Mucosa of stomach (tissue), 1 donor: ENCODE results near the gene TUBB2A.
"Not testable (repeated sequence)": the region's sequence is repeated elsewhere in the genome, so short reads cannot be mapped to it uniquely, and the experiment has no call there.

ENCODE experiments used
- H3K27me3 ChIP-seq: one replicate; pipeline ENCODE4 v1.7.0; 2013; ENCODE audit warnings: mild to moderate bottlenecking, low read length; ENCODE audit not compliant: control insufficient read depth, insufficient read depth
- H3K36me3 ChIP-seq: one replicate; pipeline ENCODE4 v1.7.0; 2013; ENCODE audit warnings: low read length; ENCODE audit not compliant: control insufficient read depth, insufficient read depth
- H3K4me1 ChIP-seq: one replicate; pipeline ENCODE4 v1.7.0; 2013; ENCODE audit warnings: mild to moderate bottlenecking, low read length; ENCODE audit not compliant: control insufficient read depth, insufficient read depth
- H3K4me3 ChIP-seq: one replicate; pipeline ENCODE4 v1.7.0; 2013; ENCODE audit warnings: low read length
- H3K9ac ChIP-seq: one replicate; pipeline ENCODE4 v1.7.0; 2013; ENCODE audit warnings: mild to moderate bottlenecking, low read length, moderate library complexity
- H3K9me3 ChIP-seq: one replicate; pipeline ENCODE4 v1.7.0; 2013; ENCODE audit warnings: mild to moderate bottlenecking, low read length, moderate library complexity; ENCODE audit not compliant: control insufficient read depth
- donor health status: Pancreatic carcinoma.

Gene TUBB2A

GRCh38 chr6:3139090-3139903, 18.0 kb downstream of the TUBB2A start:
- no peak overlapping the region for H3K9ac ChIP-seq
- no peak overlapping the region for H3K4me3 ChIP-seq
- no peaks in the 10 kb centered on the region for H3K36me3 ChIP-seq
- no peaks in the 10 kb centered on the region for H3K9me3 ChIP-seq
- no peaks in the 10 kb centered on the region for H3K27me3 ChIP-seq
- H3K4me1 ChIP-seq: peaks cover 36% of the 10 kb centered on the region

GRCh38 chr6:3138341-3138740, 19.0 kb downstream of the TUBB2A start:
- no peaks in the 10 kb centered on the region for H3K36me3 ChIP-seq
- no peaks in the 10 kb centered on the region for H3K27me3 ChIP-seq
- H3K9ac ChIP-seq: no peak overlapping the region
- H3K4me3 ChIP-seq: no peak overlapping the region
- no peaks in the 10 kb centered on the region for H3K9me3 ChIP-seq
- peaks cover 36% of the 10 kb centered on the region for H3K4me1 ChIP-seq

- not testable (repeated sequence) for H3K36me3 ChIP-seq, H3K9me3 ChIP-seq, H3K9ac ChIP-seq, H3K27me3 ChIP-seq, H3K4me3 ChIP-seq
- peaks cover 36% of the 10 kb centered on the region for H3K4me1 ChIP-seq
Observed at GRCh38 chr6:3137873-3138272, 19.5 kb downstream of the TUBB2A start.

GRCh38 chr6:3137057-3137777, 20.1 kb downstream of the TUBB2A start:
- Histone ChIP-seq H3K9me3 (no peaks in the 10 kb centered on the region), H3K4me1 (peaks cover 36% of the 10 kb centered on the region), H3K4me3 (no peak overlapping the region), H3K27me3 (no peaks in the 10 kb centered on the region), H3K9ac (no peak overlapping the region), H3K36me3 (no peaks in the 10 kb centered on the region)

DNA sequence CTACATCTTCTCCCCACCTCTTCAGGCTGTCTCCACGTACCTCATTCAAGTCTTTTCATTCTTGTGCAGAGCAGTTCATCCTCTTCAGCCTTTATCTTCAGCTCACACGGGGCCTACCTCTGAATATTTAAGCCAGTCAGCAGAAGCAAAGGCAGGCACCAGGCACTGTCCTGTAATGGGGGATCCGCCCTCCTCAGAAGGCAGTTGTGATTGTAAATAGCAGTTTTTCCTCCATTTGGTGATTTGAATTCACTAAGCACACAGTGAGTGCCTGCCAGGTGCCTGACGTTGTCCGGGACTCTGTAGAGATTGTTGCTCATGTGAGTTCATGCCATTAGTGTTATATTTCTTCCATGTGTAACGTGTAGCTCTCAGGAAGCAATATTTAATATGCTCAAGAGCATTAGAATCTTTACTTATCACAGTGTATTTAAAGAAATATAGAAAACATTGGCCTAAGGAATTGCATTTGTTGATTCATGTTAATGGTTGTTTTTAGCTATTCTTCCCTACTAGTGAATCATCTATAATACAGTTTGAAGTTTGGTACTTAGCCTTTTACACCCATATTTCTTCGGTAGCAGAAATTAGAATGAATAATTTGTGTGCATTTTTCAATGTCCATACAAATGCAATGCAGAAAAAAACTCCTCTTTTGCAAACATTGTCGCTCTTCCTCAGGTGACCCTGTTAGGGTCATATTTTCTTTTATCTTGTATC, 20.9 kb downstream of the TUBB2A start:
- peak overlapping the region; percentile 5 for H3K9ac ChIP-seq
- H3K27me3 ChIP-seq: no peaks in the 10 kb centered on the region
- no peaks in the 10 kb centered on the region for H3K9me3 ChIP-seq
- H3K4me3 ChIP-seq: peak overlapping the region; percentile 37
- no peaks in the 10 kb centered on the region for H3K36me3 ChIP-seq
- H3K4me1 ChIP-seq: peaks cover 36% of the 10 kb centered on the region

- Histone ChIP-seq H3K9ac (peak overlapping the region; percentile 5), H3K9me3 (no peaks in the 10 kb centered on the region), H3K4me3 (peak overlapping the region; percentile 37), H3K36me3 (no peaks in the 10 kb centered on the region), H3K27me3 (no peaks in the 10 kb centered on the region), H3K4me1 (peaks cover 36% of the 10 kb centered on the region)
Observed at GRCh38 chr6:3135668-3136291, 21.6 kb downstream of the TUBB2A start.

GRCh38 chr6:3133515-3133914, 23.8 kb downstream of the TUBB2A start:
- no peaks in the 10 kb centered on the region for H3K36me3 ChIP-seq

DNA sequence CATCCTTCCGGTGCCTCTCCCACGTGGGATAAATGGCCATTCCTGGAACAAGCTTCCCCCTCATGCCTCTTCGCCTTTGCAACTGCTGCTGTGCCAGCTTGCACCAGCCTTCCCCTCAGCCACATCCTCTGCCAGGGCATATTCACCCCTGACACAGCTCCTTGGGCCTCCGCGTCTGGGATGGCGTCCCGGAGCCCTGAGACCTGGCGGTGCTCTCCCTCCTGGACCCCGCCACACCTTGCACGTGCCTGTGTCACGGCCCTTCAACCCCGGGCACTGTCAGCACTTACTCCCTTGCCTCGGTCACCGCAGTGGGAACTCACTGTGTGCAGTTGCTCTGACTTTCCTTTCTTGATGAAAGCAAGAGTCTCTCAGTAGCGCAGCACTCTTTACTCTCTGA, 25.6 kb downstream of the TUBB2A start:
- H3K36me3 ChIP-seq: no peaks in the 10 kb centered on the region
- H3K4me1 ChIP-seq: peaks cover 17% of the 10 kb centered on the region
- H3K4me3 ChIP-seq: no peak overlapping the region
- no peaks in the 10 kb centered on the region for H3K27me3 ChIP-seq
- H3K9me3 ChIP-seq: no peaks in the 10 kb centered on the region
- H3K9ac ChIP-seq: no peak overlapping the region

More at GRCh38 chr6:3133515-3133914, 23.8 kb downstream of the TUBB2A start:
- Histone ChIP-seq H3K4me3 (no peak overlapping the region), H3K4me1 (peaks cover 25% of the 10 kb centered on the region), H3K9ac (no peak overlapping the region), H3K27me3 (no peaks in the 10 kb centered on the region), H3K9me3 (no peaks in the 10 kb centered on the region)

- H3K4me3 ChIP-seq: no peak overlapping the region
- H3K9ac ChIP-seq: no peak overlapping the region
- no peaks in the 10 kb centered on the region for H3K4me1 ChIP-seq
- H3K36me3 ChIP-seq: no peaks in the 10 kb centered on the region
- no peaks in the 10 kb centered on the region for H3K27me3 ChIP-seq
- H3K9me3 ChIP-seq: no peaks in the 10 kb centered on the region
Observed at GRCh38 chr6:3128356-3129108, 28.8 kb downstream of the TUBB2A start.

DNA sequence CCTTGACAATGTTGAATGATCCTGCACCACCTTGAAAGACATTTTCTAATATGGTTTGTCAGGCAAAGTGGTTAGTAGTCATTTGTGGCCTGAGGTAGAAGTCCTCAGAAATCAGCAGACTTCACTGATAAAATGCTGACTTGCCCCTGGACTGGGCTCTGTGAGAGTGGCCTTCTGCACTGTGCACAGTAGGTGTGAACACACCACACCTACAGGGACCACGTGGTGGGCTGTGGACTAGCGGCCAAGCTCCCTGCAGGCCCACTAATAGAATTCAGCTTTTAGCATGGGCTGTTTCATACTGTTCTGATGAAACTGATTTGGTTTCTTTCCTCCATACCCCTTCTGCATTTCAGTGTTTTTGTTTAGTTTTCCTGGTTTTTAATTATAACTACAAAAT, 31.5 kb downstream of the TUBB2A start:
- Histone ChIP-seq H3K27me3 (no peaks in the 10 kb centered on the region), H3K9me3 (no peaks in the 10 kb centered on the region), H3K4me3 (no peak overlapping the region), H3K36me3 (no peaks in the 10 kb centered on the region), H3K9ac (no peak overlapping the region), H3K4me1 (no peaks in the 10 kb centered on the region)

DNA sequence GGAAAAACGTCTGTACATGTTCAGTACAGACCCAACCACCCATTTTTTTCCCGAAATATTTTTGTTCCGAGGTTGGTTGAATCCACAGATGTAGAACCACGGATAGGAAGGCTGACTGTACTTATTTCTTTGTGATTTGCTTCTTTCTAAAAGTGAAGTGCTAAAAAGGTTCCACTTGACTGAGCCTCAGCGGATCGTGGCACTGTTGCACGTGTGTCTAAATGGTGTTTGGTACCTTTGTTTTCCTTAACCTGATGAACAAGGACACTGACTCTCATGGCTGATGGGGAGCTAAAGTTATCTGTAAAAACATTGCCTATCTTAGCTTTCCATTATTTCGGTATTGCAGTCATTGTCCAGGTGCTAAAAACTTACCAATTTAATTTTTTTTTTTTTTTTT, 32.7 kb downstream of the TUBB2A start:
- H3K9me3 ChIP-seq: no peaks in the 10 kb centered on the region
- no peaks in the 10 kb centered on the region for H3K4me1 ChIP-seq
- H3K36me3 ChIP-seq: no peaks in the 10 kb centered on the region
- H3K9ac ChIP-seq: no peak overlapping the region
- no peaks in the 10 kb centered on the region for H3K27me3 ChIP-seq
- no peak overlapping the region for H3K4me3 ChIP-seq
